ENCODE results near the gene SP9. TPM values are rescaled to one million over a fixed set of nuclear protein-coding genes. Genes with fewer than 3 reads are reported as not detected.

The SP9 gene
- total RNA-seq, 1 experiment from 2014 or later: not detected

DNA sequence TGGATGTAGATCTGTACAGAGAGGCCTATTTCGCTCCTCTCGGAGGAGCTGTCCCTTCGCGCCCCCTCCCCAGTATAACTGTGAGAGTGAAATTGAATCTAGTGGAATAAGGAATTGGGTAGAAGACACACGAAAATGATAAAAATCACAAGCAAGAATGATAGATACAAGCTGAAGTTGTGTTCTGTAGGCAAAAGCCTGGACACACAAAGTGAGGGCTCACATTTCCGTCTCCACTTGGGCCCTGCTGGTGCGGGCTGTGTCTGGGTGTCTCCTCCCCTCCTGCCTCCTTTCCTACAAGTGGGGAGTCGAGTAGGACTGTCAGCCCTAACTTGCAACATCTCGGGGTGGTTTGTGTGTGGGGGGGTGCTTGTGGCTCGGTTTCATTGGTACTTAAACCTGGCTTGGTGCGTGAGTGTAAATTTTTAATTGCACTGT is 457 bp upstream of the SP9 start:
- H3T11ph ChIP-seq (ENCODE audit: low read length): no peak overlapping the region
- H4K91ac ChIP-seq (ENCODE audit: insufficient read length, low read depth, low read length): no peak overlapping the region
- no peak overlapping the region for H3K56ac ChIP-seq (ENCODE audit: insufficient read length, low read depth, low read length)
- H3K18ac ChIP-seq (ENCODE audit: insufficient read length, low read depth, low read length): no peak overlapping the region
- no peak overlapping the region for H3K4ac ChIP-seq (ENCODE audit: low read depth, low read length)
- H2BK15ac ChIP-seq (ENCODE audit: low read depth, low read length): no peak overlapping the region
- no peak overlapping the region for H2BK120ac ChIP-seq (ENCODE audit: low read depth, low read length, poor library complexity, severe bottlenecking)
- no peak overlapping the region for H3K27ac Mint-ChIP-seq
- H2AK5ac ChIP-seq (ENCODE audit: insufficient read length, low read length): no peak overlapping the region
- peak overlapping the region; percentile 20 for H3K4me2 ChIP-seq (ENCODE audit: insufficient read depth, insufficient read length, low read length)
- no peaks in the 10 kb centered on the region for H4K20me1 ChIP-seq (ENCODE audit: control insufficient read depth, insufficient read depth, insufficient read length)
- H4K8ac ChIP-seq (replicated peaks; ENCODE audit: insufficient read length, low read depth, low read length): no peak overlapping the region
- H3K9me3 Mint-ChIP-seq: peaks cover 0 to 13% of the 10 kb centered on the region in 2 experiments; a peak in 1 of 5 replicates
- no peaks in the 10 kb centered on the region for H3K79me1 ChIP-seq (ENCODE audit: insufficient read depth, low read depth, low read length, poor library complexity, severe bottlenecking)
- H4K5ac ChIP-seq (ENCODE audit: insufficient read length, low read depth, low read length): no peak overlapping the region
- peak overlapping the region in 1 of 2 experiments; percentile 76; a peak in 3 of 5 replicates for H3K4me3 Mint-ChIP-seq
- no peak overlapping the region for H3K23ac ChIP-seq (ENCODE audit: insufficient read length, low read depth, low read length)
- H3K9me3 ChIP-seq (ENCODE audit: control insufficient read depth, low read depth, low read length): no peaks in the 10 kb centered on the region
- WGBS (ENCODE audit: extremely low coverage, insufficient read length, low lambda C conversion rate): no CpG with 5 or more reads among the region's 11 CpGs
- peaks cover 46 to 57% of the 10 kb centered on the region in 2 experiments for H3K4me1 Mint-ChIP-seq
- TF ChIP-seq CTCF (conservative IDR thresholded peaks at IDR 0.05): no peak
- DNase-seq: peak; percentile 59
- no peak overlapping the region for H2BK20ac ChIP-seq (ENCODE audit: low read depth, low read length, poor library complexity, severe bottlenecking)
- H3K9ac ChIP-seq (ENCODE audit: extremely low read depth, insufficient read length, low read length): no peak overlapping the region
- H3K79me2 ChIP-seq (ENCODE audit: insufficient read depth, low read length): no peaks in the 10 kb centered on the region
- no peaks in the 10 kb centered on the region; the same call in 1 of the 2 replicates for H3K4me1 ChIP-seq (ENCODE audit: insufficient read depth, low read length)
- no peak overlapping the region for H2BK12ac ChIP-seq (ENCODE audit: insufficient read length, low read depth, low read length)
- H3K14ac ChIP-seq (ENCODE audit: insufficient read depth, low read length): no peak overlapping the region
- H3K36me3 Mint-ChIP-seq (ENCODE audit: insufficient read depth in 1 of 3, low read depth in 3 of 3): peaks cover 0 to 3% (median 0%) of the 10 kb centered on the region in 3 experiments; a peak in 1 of 7 replicates
- H3K27ac ChIP-seq (ENCODE audit: insufficient read length, low read depth, low read length): no peak overlapping the region
- peaks cover 98% of the 10 kb centered on the region for H3K27me3 Mint-ChIP-seq (ENCODE audit: low read depth)
- H2BK5ac ChIP-seq (ENCODE audit: insufficient read length, low read length): no peak overlapping the region
- peaks cover 26% of the 10 kb centered on the region for H3K23me2 ChIP-seq (ENCODE audit: insufficient read length, low read depth, low read length, poor library complexity, severe bottlenecking)
- H2AFZ ChIP-seq (ENCODE audit: low read length): no peak overlapping the region
- H3K27me3 ChIP-seq (ENCODE audit: insufficient read depth, low read length): peaks cover 74% of the 10 kb centered on the region
